ENCODE data around the gene UBA6.
"Not testable (repeated sequence)": the region's sequence is repeated elsewhere in the genome, so short reads cannot be mapped to it uniquely, and the experiment has no call there.

Gene UBA6

GRCh38 chr4:67659065-67659464 is 41.9 kb downstream of the UBA6 start:
- DNase-seq = no peak

- DNase-seq = no peak
Observed at GRCh38 chr4:67658302-67658701, 42.7 kb downstream of the UBA6 start.

GRCh38 chr4:67651536-67651935 is 49.4 kb downstream of the UBA6 start:
- no peak for DNase-seq

- no peak for DNase-seq
Observed at GRCh38 chr4:67638136-67638535, 62.8 kb downstream of the UBA6 start.

- DNase-seq = not testable (repeated sequence)
Observed at GRCh38 chr4:67636978-67637377, 64.0 kb downstream of the UBA6 start.

- DNase-seq = no peak
Observed at GRCh38 chr4:67635331-67635730, 65.6 kb downstream of the UBA6 start.

GRCh38 chr4:67634741-67635140 is 66.2 kb downstream of the UBA6 start:
- DNase-seq = no peak

- DNase-seq = no peak
Observed at GRCh38 chr4:67632492-67632891, 68.5 kb downstream of the UBA6 start.

- no peak for DNase-seq
Observed at GRCh38 chr4:67624939-67625338, 76.0 kb downstream of the UBA6 start.

- no peak for DNase-seq
Observed at GRCh38 chr4:67616478-67616877, 84.5 kb downstream of the UBA6 start.

GRCh38 chr4:67615119-67615518 is 85.8 kb downstream of the UBA6 start:
- no peak for DNase-seq

GRCh38 chr4:67614186-67614585 is 86.8 kb downstream of the UBA6 start:
- DNase-seq = no peak

- no peak for DNase-seq
Observed at GRCh38 chr4:67608027-67608426, 92.9 kb downstream of the UBA6 start.

GRCh38 chr4:67604749-67605148 is 96.2 kb downstream of the UBA6 start:
- DNase-seq = no peak

- DNase-seq = no peak
Observed at GRCh38 chr4:67604029-67604381, 97.0 kb downstream of the UBA6 start.

- no peak for DNase-seq
Observed at GRCh38 chr4:67603310-67604028, 97.5 kb downstream of the UBA6 start.

- no peak for DNase-seq
Observed at GRCh38 chr4:67593741-67594175, 107.2 kb downstream of the UBA6 start.

GRCh38 chr4:67587156-67587555 is 113.8 kb downstream of the UBA6 start:
- no peak for DNase-seq

GRCh38 chr4:67584496-67584895 is 116.5 kb downstream of the UBA6 start:
- DNase-seq = no peak

- peak; percentile 10 for DNase-seq
Observed at GRCh38 chr4:67581913-67582312, 119.0 kb downstream of the UBA6 start.

GRCh38 chr4:67581208-67581857 is 119.6 kb downstream of the UBA6 start:
- DNase-seq = peak; percentile 38

- DNase-seq = no peak
Observed at GRCh38 chr4:67580577-67580976, 120.4 kb downstream of the UBA6 start.

GRCh38 chr4:67576538-67576937 is 124.4 kb downstream of the UBA6 start:
- DNase-seq = no peak

- DNase-seq = no peak
Observed at GRCh38 chr4:67576059-67576466, 124.9 kb downstream of the UBA6 start.

All from CD4-positive, alpha-beta T cell treated with Interleukin-10 for 1 hour (primary cell).